Neural progenitor cell (in vitro differentiated cells): Measurements from ENCODE around the gene DNAH5. TPM values are rescaled to one million over a fixed set of nuclear protein-coding genes. Genes with fewer than 3 reads are reported as not detected.

ENCODE experiments used
- DNase-seq: peaks from one replicate; pipeline ENCODE4 v3.0.0-alpha.2; 2016; ENCODE audit warnings: low spot score
- H2AFZ ChIP-seq: fragments of 200-600 bp; sonication (generic); replicated peaks from 2 replicates; pipeline ENCODE4 v1.6.1; 2016; ENCODE audit warnings: antibody characterized with exemption
- H3F3A ChIP-seq: fragments of 200-600 bp; sonication (generic); 2 replicates; pipeline ENCODE4 v1.6.1; 2016; ENCODE audit warnings: antibody characterized with exemption, low read depth
- H3K27ac ChIP-seq: fragments of 200-600 bp; sonication (generic); 2 replicates; pipeline ENCODE4 v1.5.1; 2016; ENCODE audit warnings: mild to moderate bottlenecking
- H3K27me3 ChIP-seq: fragments of 200-600 bp; sonication (generic); 2 replicates; pipeline ENCODE4 v1.6.1; 2016; ENCODE audit warnings: mild to moderate bottlenecking, moderate library complexity
- H3K36me3 ChIP-seq: fragments of 200-600 bp; sonication (generic); 2 replicates; pipeline ENCODE4 v1.5.1; 2016
- H3K4me1 ChIP-seq: fragments of 200-600 bp; sonication (generic); 2 replicates; pipeline ENCODE4 v1.6.1; 2016; ENCODE audit warnings: mixed run types
- H3K4me2 ChIP-seq: fragments of 200-600 bp; sonication (generic); 2 replicates; pipeline ENCODE4 v1.6.1; 2016
- H3K4me3 ChIP-seq: fragments of 200-600 bp; sonication (generic); 2 replicates; pipeline ENCODE4 v1.5.1; 2016
- H3K79me2 ChIP-seq: fragments of 200-600 bp; sonication (generic); 2 replicates; pipeline ENCODE4 v1.6.1; 2016; ENCODE audit warnings: low read depth
- H3K9ac ChIP-seq: fragments of 200-600 bp; sonication (generic); 2 replicates; pipeline ENCODE4 v1.6.1; 2016
- H3K9me3 ChIP-seq: fragments of 200-600 bp; sonication (generic); 2 replicates; pipeline ENCODE4 v1.5.1; 2016; ENCODE audit warnings: low read depth
- H4K20me1 ChIP-seq: fragments of 200-600 bp; sonication (generic); 2 replicates; pipeline ENCODE4 v1.6.1; 2016; ENCODE audit warnings: low read depth
- H3K27ac Mint-ChIP-seq: 3 replicates; pipeline ENCODE4 v1.8.0; 2021; ENCODE audit warnings: mixed read lengths
- H3K27me3 Mint-ChIP-seq: 2 replicates; pipeline ENCODE4 v1.8.0; 2022; ENCODE audit warnings: low read depth, mild to moderate bottlenecking, inconsistent platforms, moderate library complexity, mixed read lengths; ENCODE audit not compliant: insufficient read depth
- H3K36me3 Mint-ChIP-seq: 3 replicates; pipeline ENCODE4 v1.8.0; 2021; ENCODE audit warnings: mixed read lengths
- H3K4me1 Mint-ChIP-seq: 3 replicates; pipeline ENCODE4 v1.8.0; 2021; ENCODE audit warnings: mixed read lengths
- H3K4me3 Mint-ChIP-seq: 3 replicates; pipeline ENCODE4 v1.8.0; 2021; ENCODE audit warnings: mild to moderate bottlenecking, moderate library complexity, mixed read lengths
- H3K9me3 Mint-ChIP-seq: 3 replicates; pipeline ENCODE4 v1.8.0; 2020; ENCODE audit warnings: mixed read lengths
- EZH2 ChIP-seq: fragments of 200-600 bp; sonication (generic); IDR thresholded peaks from 2 replicates; pipeline ENCODE4 v1.6.1; 2017; ENCODE audit warnings: antibody characterized with exemption, mild to moderate bottlenecking, moderate library complexity
- EZH2phosphoT487 ChIP-seq: fragments of 200-600 bp; sonication (generic); IDR thresholded peaks from 2 replicates; pipeline ENCODE4 v1.6.1; 2017; ENCODE audit warnings: antibody characterized with exemption
- total RNA-seq: library from RNA; depleted of rRNA; stranded (reverse); fragments of >200 nt; gene quantifications from 2 replicates; pipeline ENCODE4 v1.2.3, GENCODE V29; 2015; ENCODE audit warnings: low replicate concordance
- TF ChIP-seq, protein P1 (sequence below): fragments of 200-600 bp; sonication (generic); IDR thresholded peaks from 2 replicates; pipeline ENCODE4 v1.5.1; 2017; ENCODE audit warnings: antibody characterized with exemption, mild to moderate bottlenecking

The DNAH5 gene
- total RNA-seq, 1 donor from 2014 or later: 0.39 TPM

DNA sequence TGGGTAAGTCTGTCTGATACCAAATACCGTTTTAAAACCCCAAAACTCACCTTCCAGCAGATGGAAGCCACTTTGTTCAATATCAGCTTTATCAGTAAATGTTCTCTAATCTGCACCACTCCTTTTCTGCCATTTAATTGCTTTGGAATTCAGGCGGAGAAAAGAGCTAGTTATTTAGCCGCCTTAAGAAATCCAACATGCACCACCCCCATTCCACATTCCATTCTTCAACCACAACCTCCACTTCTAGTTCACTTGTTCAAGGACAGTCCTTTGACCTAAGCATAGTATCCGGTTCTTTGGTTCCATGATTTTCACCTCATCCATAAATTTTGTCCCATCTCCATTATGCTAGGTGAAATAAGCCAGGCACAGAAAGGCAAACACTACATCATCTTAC is 240.1 kb downstream of the DNAH5 start:
- Histone ChIP-seq H3F3A (no peaks in the 10 kb centered on the region), H3K27ac (no peak overlapping the region), H4K20me1 (no peaks in the 10 kb centered on the region), H3K27me3 (no peaks in the 10 kb centered on the region), H3K4me2 (no peak overlapping the region), H3K4me3 (no peak overlapping the region), H3K9me3 (no peaks in the 10 kb centered on the region), H3K9ac (no peak overlapping the region), H3K79me2 (no peaks in the 10 kb centered on the region), H3K4me1 (no peaks in the 10 kb centered on the region), H3K36me3 (no peaks in the 10 kb centered on the region), H2AFZ (no peak overlapping the region)
- Mint-ChIP-seq H3K4me1 (no peaks in the 10 kb centered on the region), H3K9me3 (no peaks in the 10 kb centered on the region), H3K4me3 (no peak overlapping the region), H3K27me3 (no peaks in the 10 kb centered on the region), H3K27ac (no peak overlapping the region), H3K36me3 (no peaks in the 10 kb centered on the region)
- TF ChIP-seq EZH2phosphoT487 (no peak), EZH2 (no peak)
- TF ChIP-seq, protein P1, sequence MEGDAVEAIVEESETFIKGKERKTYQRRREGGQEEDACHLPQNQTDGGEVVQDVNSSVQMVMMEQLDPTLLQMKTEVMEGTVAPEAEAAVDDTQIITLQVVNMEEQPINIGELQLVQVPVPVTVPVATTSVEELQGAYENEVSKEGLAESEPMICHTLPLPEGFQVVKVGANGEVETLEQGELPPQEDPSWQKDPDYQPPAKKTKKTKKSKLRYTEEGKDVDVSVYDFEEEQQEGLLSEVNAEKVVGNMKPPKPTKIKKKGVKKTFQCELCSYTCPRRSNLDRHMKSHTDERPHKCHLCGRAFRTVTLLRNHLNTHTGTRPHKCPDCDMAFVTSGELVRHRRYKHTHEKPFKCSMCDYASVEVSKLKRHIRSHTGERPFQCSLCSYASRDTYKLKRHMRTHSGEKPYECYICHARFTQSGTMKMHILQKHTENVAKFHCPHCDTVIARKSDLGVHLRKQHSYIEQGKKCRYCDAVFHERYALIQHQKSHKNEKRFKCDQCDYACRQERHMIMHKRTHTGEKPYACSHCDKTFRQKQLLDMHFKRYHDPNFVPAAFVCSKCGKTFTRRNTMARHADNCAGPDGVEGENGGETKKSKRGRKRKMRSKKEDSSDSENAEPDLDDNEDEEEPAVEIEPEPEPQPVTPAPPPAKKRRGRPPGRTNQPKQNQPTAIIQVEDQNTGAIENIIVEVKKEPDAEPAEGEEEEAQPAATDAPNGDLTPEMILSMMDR: no peak
- no peak for DNase-seq

DNA sequence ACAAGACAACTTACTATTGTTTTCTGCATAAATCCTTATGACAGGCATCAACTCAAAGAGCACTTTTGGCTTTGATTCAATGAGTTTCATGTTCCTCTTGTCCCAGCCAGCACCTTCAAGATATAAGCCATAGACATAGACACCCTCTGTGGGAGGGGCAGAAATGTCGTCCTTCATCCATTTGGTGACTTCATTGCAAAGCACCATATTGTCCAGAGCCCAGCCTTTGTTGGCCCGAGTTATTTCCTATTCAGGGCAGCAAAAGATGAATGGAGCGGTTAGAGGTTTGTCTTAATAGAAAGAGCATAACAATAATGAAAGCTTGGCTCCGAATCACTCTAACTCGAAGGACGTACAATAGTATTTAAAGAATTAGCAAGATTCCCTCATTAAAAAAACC is 243.9 kb downstream of the DNAH5 start:
- no peak overlapping the region for H3K27ac ChIP-seq
- no peaks in the 10 kb centered on the region for H3K79me2 ChIP-seq
- no peaks in the 10 kb centered on the region for H3K27me3 ChIP-seq
- Mint-ChIP-seq H3K27me3 (no peaks in the 10 kb centered on the region), H3K9me3 (no peaks in the 10 kb centered on the region), H3K36me3 (no peaks in the 10 kb centered on the region), H3K4me1 (no peaks in the 10 kb centered on the region), H3K27ac (no peak overlapping the region), H3K4me3 (no peak overlapping the region)
- H3K9me3 ChIP-seq: no peaks in the 10 kb centered on the region
- DNase-seq: no peak
- H3K36me3 ChIP-seq: no peaks in the 10 kb centered on the region
- no peak overlapping the region for H2AFZ ChIP-seq
- no peak overlapping the region for H3K4me2 ChIP-seq
- no peaks in the 10 kb centered on the region for H3F3A ChIP-seq
- TF ChIP-seq EZH2phosphoT487 (no peak), EZH2 (no peak)
- TF ChIP-seq, protein P1: no peak
- no peak overlapping the region for H3K9ac ChIP-seq
- no peaks in the 10 kb centered on the region for H4K20me1 ChIP-seq
- H3K4me1 ChIP-seq: no peaks in the 10 kb centered on the region
- H3K4me3 ChIP-seq: no peak overlapping the region

DNA sequence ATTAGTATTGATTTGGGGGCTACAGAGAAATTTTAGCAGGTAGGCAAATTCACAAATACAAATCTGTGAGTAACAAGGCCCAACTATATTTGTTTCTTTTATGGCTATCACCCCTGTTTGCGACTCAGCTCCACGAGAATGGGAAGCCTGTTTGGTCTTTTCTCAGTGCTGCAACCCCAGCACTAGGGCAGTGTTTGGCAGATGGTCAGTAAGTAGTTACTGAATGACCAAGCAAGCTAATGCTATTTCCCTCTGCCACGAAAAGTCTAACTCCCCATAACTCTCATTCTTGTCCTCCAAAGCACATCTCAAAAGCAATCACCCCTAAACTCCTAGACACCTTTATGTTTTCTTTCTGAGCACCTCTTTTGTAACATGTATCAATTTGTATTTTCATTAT is 245.6 kb downstream of the DNAH5 start:
- Histone ChIP-seq H3K4me1 (no peaks in the 10 kb centered on the region), H3K9ac (no peak overlapping the region), H3K4me2 (no peak overlapping the region), H3K36me3 (no peaks in the 10 kb centered on the region), H3K27ac (no peak overlapping the region), H3F3A (no peaks in the 10 kb centered on the region), H3K27me3 (no peaks in the 10 kb centered on the region), H4K20me1 (no peaks in the 10 kb centered on the region), H3K4me3 (no peak overlapping the region), H3K79me2 (no peaks in the 10 kb centered on the region), H2AFZ (no peak overlapping the region), H3K9me3 (no peaks in the 10 kb centered on the region)
- Mint-ChIP-seq H3K4me3 (no peak overlapping the region), H3K27me3 (no peaks in the 10 kb centered on the region), H3K27ac (no peak overlapping the region), H3K9me3 (no peaks in the 10 kb centered on the region), H3K36me3 (no peaks in the 10 kb centered on the region), H3K4me1 (no peaks in the 10 kb centered on the region)
- DNase-seq: no peak
- TF ChIP-seq, protein P1: no peak
- TF ChIP-seq EZH2: no peak
- no peak for TF ChIP-seq EZH2phosphoT487
